A549 (cell line): Measurements from ENCODE around the gene ITPA. TPM values are rescaled to one million over a fixed set of nuclear protein-coding genes. Genes with fewer than 3 reads are reported as not detected.

Experiments used
- CHD2 ChIP-seq: fragments of 150-350 bp; IDR thresholded peaks from 2 replicates; pipeline ENCODE4 v1.6.1; 2014; ENCODE audit warnings: low read length; ENCODE audit not compliant: partially characterized antibody
- CHD4 ChIP-seq: fragments of 200-600 bp; sonication (generic); IDR thresholded peaks from 2 replicates; pipeline ENCODE4 v1.6.1; 2016; ENCODE audit warnings: antibody characterized with exemption, mild to moderate bottlenecking, borderline replicate concordance
- EHMT2 ChIP-seq: fragments of 200-600 bp; sonication (generic); IDR thresholded peaks from 2 replicates; pipeline ENCODE4 v1.6.1; 2016; ENCODE audit warnings: antibody characterized with exemption, low read depth, mild to moderate bottlenecking, moderate library complexity
- ESRRA ChIP-seq: fragments of 150-350 bp; IDR thresholded peaks from 2 replicates; pipeline ENCODE4 v1.6.1; 2014; ENCODE audit warnings: mild to moderate bottlenecking, low read length, borderline replicate concordance
- GATA3 ChIP-seq: IDR thresholded peaks from 2 replicates; pipeline ENCODE4 v1.6.1; 2012; ENCODE audit warnings: borderline replicate concordance
- HOXA7 ChIP-seq: fragments of 250-450 bp; sonication (Bioruptor Pico); IDR thresholded peaks from 2 replicates; pipeline ENCODE4 v1.5.0; 2020; ENCODE audit warnings: mild to moderate bottlenecking, moderate library complexity
- HOXB13 ChIP-seq: fragments of 250-450 bp; sonication (Bioruptor Pico); IDR thresholded peaks from 2 replicates; pipeline ENCODE4 v1.5.0; 2020; ENCODE audit warnings: low read depth, mild to moderate bottlenecking, moderate library complexity
- HOXB5 ChIP-seq: fragments of 250-450 bp; sonication (Bioruptor Pico); IDR thresholded peaks from 2 replicates; pipeline ENCODE4 v1.5.0; 2020; ENCODE audit warnings: mild to moderate bottlenecking, moderate library complexity
- KDM5A ChIP-seq: fragments of 200-600 bp; sonication (generic); IDR thresholded peaks from 2 replicates; pipeline ENCODE4 v1.6.1; 2016; ENCODE audit warnings: antibody characterized with exemption, mild to moderate bottlenecking
- MYC ChIP-seq: IDR thresholded peaks from 2 replicates; pipeline ENCODE4 v1.6.1; 2012; ENCODE audit warnings: mild to moderate bottlenecking, inconsistent platforms, low read length, improper control_type of control experiment, borderline replicate concordance
- NFE2L2 ChIP-seq: fragments of 150-350 bp; conservative IDR thresholded peaks from 2 replicates; pipeline ENCODE4 v1.6.1; 2014; ENCODE audit warnings: low read length
- RAD21 ChIP-seq, 2 experiments: fragments of >200 bp in 1 of 2; sonication (Bioruptor Twin) in 1 of 2; formaldehyde crosslinking in 1 of 2; IDR thresholded peaks in 1 of 2; conservative IDR thresholded peaks in 1 of 2; 2 replicates in 1 of 2; 3 replicates in 1 of 2; pipeline ENCODE4 v1.6.1; 2012 to 2018; ENCODE audit warnings: inconsistent platforms in 1 of 2
- RARB ChIP-seq: fragments of 250-450 bp; sonication (Bioruptor Pico); IDR thresholded peaks from 2 replicates; pipeline ENCODE4 v1.8.0; 2021; ENCODE audit warnings: mild to moderate bottlenecking, moderate library complexity
- RFX5 ChIP-seq: fragments of 450-650 bp; IDR thresholded peaks from 2 replicates; pipeline ENCODE4 v1.7.1; 2014; ENCODE audit warnings: antibody characterized with exemption, mild to moderate bottlenecking, moderate library complexity
- RNF2 ChIP-seq: fragments of 200-600 bp; sonication (generic); IDR thresholded peaks from 2 replicates; pipeline ENCODE4 v1.6.1; 2016; ENCODE audit warnings: low read depth, mild to moderate bottlenecking, antibody characterized with exemption, moderate library complexity, borderline replicate concordance
- SREBF2 ChIP-seq: fragments of 450-650 bp; IDR thresholded peaks from 2 replicates; pipeline ENCODE4 v1.6.1; 2014; ENCODE audit warnings: mild to moderate bottlenecking, moderate library complexity
- TP53 ChIP-seq: fragments of 250-450 bp; sonication (Bioruptor Pico); IDR thresholded peaks from 2 replicates; pipeline ENCODE4 v1.5.0; 2021; ENCODE audit warnings: mild to moderate bottlenecking, moderate library complexity
- ZFP36 ChIP-seq: fragments of 450-650 bp; IDR thresholded peaks from 2 replicates; pipeline ENCODE4 v1.6.1; 2014; ENCODE audit warnings: borderline replicate concordance; ENCODE audit not compliant: partially characterized antibody
- polyA plus RNA-seq, 4 experiments: library from polyadenylated mRNA; depleted of rRNA in 3 of 4; stranded (reverse); fragments of >200 nt; fragmentation: RNase III in 1 of 4; extraction: RNeasy Plus Mini Kit Qiagen cat#74134 plus additional on column Dnase treatment in 1 of 4; gene quantifications; 2 replicates in 3 of 4; 3 replicates in 1 of 4; pipeline ENCODE4 v1.2.3, GENCODE V29; 2011 to 2017
- TF ChIP-seq, protein P1 (sequence below): fragments of >200 bp; sonication (Bioruptor Twin); formaldehyde crosslinking; IDR thresholded peaks from 2 replicates; pipeline ENCODE4 v1.6.1; 2016
- TF ChIP-seq, protein P2 (sequence below): fragments of 450-650 bp; IDR thresholded peaks from 2 replicates; pipeline ENCODE4 v1.6.1; 2014; ENCODE audit warnings: antibody characterized with exemption
- TF ChIP-seq, protein P3 (sequence below): fragments of 250-450 bp; sonication (Bioruptor Pico); IDR thresholded peaks from 2 replicates; pipeline ENCODE4 v1.5.0; 2021; ENCODE audit warnings: mild to moderate bottlenecking, moderate library complexity, borderline replicate concordance
- TF ChIP-seq, protein P4 (sequence below): IDR thresholded peaks from 2 replicates; pipeline ENCODE4 v1.6.1; 2012; ENCODE audit warnings: low read depth, borderline replicate concordance
- TF ChIP-seq, protein P5 (sequence below): fragments of 250-450 bp; sonication (Bioruptor Pico); IDR thresholded peaks from 2 replicates; pipeline ENCODE4 v1.5.0; 2020; ENCODE audit warnings: low read depth, mild to moderate bottlenecking, moderate library complexity

ITPA gene
- polyA plus RNA-seq, 2 of the 4 experiments (the other 2 are of a cell fraction), result 54.0 to 106 TPM

DNA sequence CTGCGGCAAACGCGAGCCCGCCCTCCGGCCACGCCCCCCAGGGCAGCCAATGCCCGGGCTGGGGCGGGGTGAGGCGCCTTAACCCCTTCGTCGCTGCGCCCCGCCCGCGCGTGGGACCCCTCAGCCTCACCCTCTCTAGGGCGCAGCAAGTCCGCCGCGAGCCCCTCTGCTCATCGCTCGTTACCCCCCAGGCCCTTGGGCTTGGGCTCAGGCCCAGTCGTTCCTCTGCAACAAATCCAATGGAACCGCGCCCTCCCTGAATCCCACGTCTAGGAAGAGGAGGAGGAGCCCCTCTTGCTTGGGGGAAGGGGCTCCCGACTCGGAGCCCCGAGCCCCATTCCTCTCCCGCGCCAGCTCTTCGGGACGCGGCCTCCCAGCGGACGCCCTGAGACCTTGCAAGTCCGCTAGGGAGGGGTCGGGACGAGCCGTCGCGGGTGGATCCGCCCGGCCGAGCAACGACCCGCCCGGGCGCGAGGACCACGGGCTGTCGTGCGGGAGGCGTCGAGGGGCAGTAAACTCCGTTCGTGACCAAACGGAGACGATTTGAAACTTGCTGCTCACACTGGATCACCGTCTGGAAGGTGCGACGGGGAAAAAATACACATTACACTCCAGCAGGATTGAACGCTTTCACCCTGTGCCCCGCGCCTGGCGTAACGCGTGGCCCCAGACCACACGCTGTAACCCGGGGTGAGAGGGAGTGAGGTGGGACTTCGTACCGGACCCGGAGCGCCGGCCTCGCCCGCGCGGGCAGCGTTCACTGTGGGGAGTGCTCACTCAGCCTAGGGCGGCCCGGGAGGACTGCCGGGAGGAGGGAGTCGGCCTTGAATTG lies 35.5 kb upstream of the ITPA start (continued):
- TF ChIP-seq RFX5, result no peak
- TF ChIP-seq, protein P1, sequence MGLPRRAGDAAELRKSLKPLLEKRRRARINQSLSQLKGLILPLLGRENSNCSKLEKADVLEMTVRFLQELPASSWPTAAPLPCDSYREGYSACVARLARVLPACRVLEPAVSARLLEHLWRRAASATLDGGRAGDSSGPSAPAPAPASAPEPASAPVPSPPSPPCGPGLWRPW, result no peak
- peak; percentile 89; the same call in 1 of the 2 replicates for TF ChIP-seq CHD4
- TF ChIP-seq, protein P2, sequence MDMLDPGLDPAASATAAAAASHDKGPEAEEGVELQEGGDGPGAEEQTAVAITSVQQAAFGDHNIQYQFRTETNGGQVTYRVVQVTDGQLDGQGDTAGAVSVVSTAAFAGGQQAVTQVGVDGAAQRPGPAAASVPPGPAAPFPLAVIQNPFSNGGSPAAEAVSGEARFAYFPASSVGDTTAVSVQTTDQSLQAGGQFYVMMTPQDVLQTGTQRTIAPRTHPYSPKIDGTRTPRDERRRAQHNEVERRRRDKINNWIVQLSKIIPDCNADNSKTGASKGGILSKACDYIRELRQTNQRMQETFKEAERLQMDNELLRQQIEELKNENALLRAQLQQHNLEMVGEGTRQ, result no peak
- TF ChIP-seq SREBF2, result no peak
- TF ChIP-seq RNF2, result peak; percentile 58; the same call in 1 of the 2 replicates
- peak; percentile 86 for TF ChIP-seq ZFP36
- no peak for TF ChIP-seq HOXB13 (CRISPR knock-in tag)
- TF ChIP-seq NFE2L2, result no peak
- TF ChIP-seq GATA3, result no peak
- no peak for TF ChIP-seq MYC
- TF ChIP-seq RAD21 (conservative IDR thresholded peaks at IDR 0.05 in 1 of 2, IDR thresholded peaks at IDR 0.05 in 1 of 2), result no peak
- TF ChIP-seq, protein P3, sequence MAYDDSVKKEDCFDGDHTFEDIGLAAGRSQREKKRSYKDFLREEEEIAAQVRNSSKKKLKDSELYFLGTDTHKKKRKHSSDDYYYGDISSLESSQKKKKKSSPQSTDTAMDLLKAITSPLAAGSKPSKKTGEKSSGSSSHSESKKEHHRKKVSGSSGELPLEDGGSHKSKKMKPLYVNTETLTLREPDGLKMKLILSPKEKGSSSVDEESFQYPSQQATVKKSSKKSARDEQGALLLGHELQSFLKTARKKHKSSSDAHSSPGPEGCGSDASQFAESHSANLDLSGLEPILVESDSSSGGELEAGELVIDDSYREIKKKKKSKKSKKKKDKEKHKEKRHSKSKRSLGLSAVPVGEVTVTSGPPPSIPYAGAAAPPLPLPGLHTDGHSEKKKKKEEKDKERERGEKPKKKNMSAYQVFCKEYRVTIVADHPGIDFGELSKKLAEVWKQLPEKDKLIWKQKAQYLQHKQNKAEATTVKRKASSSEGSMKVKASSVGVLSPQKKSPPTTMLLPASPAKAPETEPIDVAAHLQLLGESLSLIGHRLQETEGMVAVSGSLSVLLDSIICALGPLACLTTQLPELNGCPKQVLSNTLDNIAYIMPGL (CRISPR knock-in tag), result 0 out of 2 replicates have a peak, but pooled peaks have one; percentile 55
- TF ChIP-seq CHD2, result no peak
- 0 out of 2 replicates have a peak, but pooled peaks have one; percentile 37 for TF ChIP-seq HOXA7 (CRISPR knock-in tag)
- no peak for TF ChIP-seq KDM5A
- TF ChIP-seq, protein P4, sequence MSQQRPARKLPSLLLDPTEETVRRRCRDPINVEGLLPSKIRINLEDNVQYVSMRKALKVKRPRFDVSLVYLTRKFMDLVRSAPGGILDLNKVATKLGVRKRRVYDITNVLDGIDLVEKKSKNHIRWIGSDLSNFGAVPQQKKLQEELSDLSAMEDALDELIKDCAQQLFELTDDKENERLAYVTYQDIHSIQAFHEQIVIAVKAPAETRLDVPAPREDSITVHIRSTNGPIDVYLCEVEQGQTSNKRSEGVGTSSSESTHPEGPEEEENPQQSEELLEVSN, result peak; percentile 66; the same call in 1 of the 2 replicates
- TF ChIP-seq ESRRA, result no peak
- TF ChIP-seq, protein P5, sequence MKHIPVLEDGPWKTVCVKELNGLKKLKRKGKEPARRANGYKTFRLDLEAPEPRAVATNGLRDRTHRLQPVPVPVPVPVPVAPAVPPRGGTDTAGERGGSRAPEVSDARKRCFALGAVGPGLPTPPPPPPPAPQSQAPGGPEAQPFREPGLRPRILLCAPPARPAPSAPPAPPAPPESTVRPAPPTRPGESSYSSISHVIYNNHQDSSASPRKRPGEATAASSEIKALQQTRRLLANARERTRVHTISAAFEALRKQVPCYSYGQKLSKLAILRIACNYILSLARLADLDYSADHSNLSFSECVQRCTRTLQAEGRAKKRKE, result no peak
- TF ChIP-seq HOXB5 (CRISPR knock-in tag), result no peak
- no peak for TF ChIP-seq EHMT2
- TF ChIP-seq RARB (CRISPR knock-in tag), result no peak
- TF ChIP-seq TP53 (CRISPR knock-in tag), result 0 out of 2 replicates have a peak, but pooled peaks have one; percentile 60
- TF ChIP-seq, all 56 proteins: peak for 13
